DOHH2 (cell line): ENCODE measurements around the gene ANGPT4.

Source experiments
- H3F3A ChIP-seq: fragments of 200-600 bp; sonication (generic), shearing (Covaris generic); 2 replicates; pipeline ENCODE4 v1.6.0; 2016; ENCODE audit warnings: antibody characterized with exemption, mild to moderate bottlenecking; ENCODE audit not compliant: control insufficient read depth, insufficient read depth
- H3K27ac ChIP-seq: fragments of 200-600 bp; sonication (generic); 2 replicates; pipeline ENCODE4 v1.5.1; 2014; ENCODE audit warnings: low read depth, mild to moderate bottlenecking, low read length, moderate library complexity
- H3K27me3 ChIP-seq: fragments of 200-600 bp; sonication (generic); 2 replicates; pipeline ENCODE4 v1.6.1; 2014; ENCODE audit warnings: mild to moderate bottlenecking, low read length, mixed read lengths; ENCODE audit not compliant: control insufficient read depth
- H3K36me3 ChIP-seq: fragments of 200-600 bp; sonication (generic); 2 replicates; pipeline ENCODE4 v1.6.1; 2014; ENCODE audit warnings: mild to moderate bottlenecking, low read length, moderate library complexity, mixed read lengths; ENCODE audit not compliant: control insufficient read depth
- H3K4me1 ChIP-seq: fragments of 200-600 bp; sonication (generic); 2 replicates; pipeline ENCODE4 v1.6.1; 2014; ENCODE audit warnings: mild to moderate bottlenecking, low read length, mixed read lengths; ENCODE audit not compliant: control insufficient read depth
- H3K4me2 ChIP-seq: fragments of 200-600 bp; sonication (generic); 2 replicates; pipeline ENCODE4 v1.6.0; 2014; ENCODE audit warnings: mild to moderate bottlenecking, low read length, moderate library complexity
- H3K4me3 ChIP-seq: fragments of 200-600 bp; sonication (generic); 2 replicates; pipeline ENCODE4 v1.5.1; 2014; ENCODE audit warnings: mild to moderate bottlenecking, low read length, mixed read lengths
- H3K79me2 ChIP-seq: fragments of 200-600 bp; sonication (generic); 2 replicates; pipeline ENCODE4 v1.6.1; 2014; ENCODE audit warnings: mild to moderate bottlenecking, low read length, mixed read lengths; ENCODE audit not compliant: control insufficient read depth
- H3K9me2 ChIP-seq: fragments of 200-600 bp; sonication (generic); replicated peaks from 2 replicates; pipeline ENCODE4 v1.6.1; 2014; ENCODE audit warnings: mild to moderate bottlenecking, low read length, mixed read lengths; ENCODE audit not compliant: control insufficient read depth
- H3K9me3 ChIP-seq: fragments of 200-600 bp; sonication (generic); 2 replicates; pipeline ENCODE4 v1.6.1; 2014; ENCODE audit warnings: antibody characterized with exemption, low read length, mixed read lengths; ENCODE audit not compliant: control insufficient read depth, insufficient read depth
- H4K20me1 ChIP-seq: fragments of 200-600 bp; sonication (generic); 2 replicates; pipeline ENCODE4 v1.6.0; 2014; ENCODE audit warnings: low read depth, mild to moderate bottlenecking, antibody characterized with exemption, low read length, moderate library complexity; ENCODE audit not compliant: control insufficient read depth, insufficient read depth
- CTCF ChIP-seq: fragments of 200-600 bp; sonication (generic); IDR thresholded peaks from one replicate; pipeline ENCODE4 v1.5.1; 2014; ENCODE audit warnings: antibody characterized with exemption, mild to moderate bottlenecking, low read depth, low read length; ENCODE audit not compliant: poor library complexity, severe bottlenecking
- EZH2phosphoT487 ChIP-seq: fragments of 200-600 bp; sonication (generic); IDR thresholded peaks from 2 replicates; pipeline ENCODE4 v1.6.1; 2017; ENCODE audit warnings: borderline replicate concordance, mild to moderate bottlenecking, antibody characterized with exemption, low read length, moderate library complexity, mixed read lengths

Gene ANGPT4

GRCh38 chr20:879626-880025 lies 36.5 kb downstream of the ANGPT4 start:
- Histone ChIP-seq H3F3A (no peaks in the 10 kb centered on the region), H3K27me3 (peaks cover 5% of the 10 kb centered on the region), H3K4me2 (no peak overlapping the region), H3K9me3 (no peaks in the 10 kb centered on the region), H3K4me3 (no peak overlapping the region), H3K36me3 (no peaks in the 10 kb centered on the region), H3K4me1 (no peaks in the 10 kb centered on the region), H3K9me2 (no peaks in the 10 kb centered on the region), H3K79me2 (no peaks in the 10 kb centered on the region), H4K20me1 (no peaks in the 10 kb centered on the region), H3K27ac (no peak overlapping the region)
- TF ChIP-seq CTCF (no peak), EZH2phosphoT487 (no peak)

- H3K27me3 ChIP-seq, result peaks cover 5% of the 10 kb centered on the region; the same call in 1 of the 2 replicates
- H3F3A ChIP-seq, result no peaks in the 10 kb centered on the region
- H3K9me2 ChIP-seq, result no peaks in the 10 kb centered on the region
- TF ChIP-seq EZH2phosphoT487 (no peak), CTCF (no peak)
- no peak overlapping the region for H3K27ac ChIP-seq
- H3K79me2 ChIP-seq, result no peaks in the 10 kb centered on the region
- no peaks in the 10 kb centered on the region for H3K36me3 ChIP-seq
- H3K4me1 ChIP-seq, result no peaks in the 10 kb centered on the region
- H4K20me1 ChIP-seq, result no peaks in the 10 kb centered on the region
- H3K9me3 ChIP-seq, result no peaks in the 10 kb centered on the region
- H3K4me3 ChIP-seq, result no peak overlapping the region
- no peak overlapping the region for H3K4me2 ChIP-seq
These were observed 37.4 kb downstream of the ANGPT4 start for GRCh38 chr20:878511-879307.

- no peaks in the 10 kb centered on the region for H3K36me3 ChIP-seq
- TF ChIP-seq CTCF (no peak), EZH2phosphoT487 (no peak)
- no peaks in the 10 kb centered on the region for H3K79me2 ChIP-seq
- H3K4me2 ChIP-seq, result no peak overlapping the region
- H3K4me3 ChIP-seq, result no peak overlapping the region
- no peaks in the 10 kb centered on the region for H3K9me2 ChIP-seq
- no peaks in the 10 kb centered on the region for H3K9me3 ChIP-seq
- H3F3A ChIP-seq, result no peaks in the 10 kb centered on the region
- H3K27me3 ChIP-seq, result no peaks in the 10 kb centered on the region
- H3K27ac ChIP-seq, result no peak overlapping the region
- no peaks in the 10 kb centered on the region for H4K20me1 ChIP-seq
- H3K4me1 ChIP-seq, result no peaks in the 10 kb centered on the region
These were observed 38.3 kb downstream of the ANGPT4 start for GRCh38 chr20:877814-878213.
